HG03103 (cell line): ENCODE measurements around the gene CELF4.
"Not testable (repeated sequence)": the region's sequence is repeated elsewhere in the genome, so short reads cannot be mapped to it uniquely, and the experiment has no call there.

ENCODE experiments used
- ATAC-seq: cut with Tn5 transposase; IDR thresholded peaks from one replicate; pipeline ENCODE4 v1.9.1; 2021; ENCODE audit warnings: low read depth; ENCODE audit not compliant: unreplicated experiment

CELF4 gene

GRCh38 chr18:37476611-37477295 lies 88.8 kb downstream of the CELF4 start:
- ATAC-seq = no peak

- ATAC-seq = no peak
Observed at GRCh38 chr18:37476182-37476581, 89.4 kb downstream of the CELF4 start.

GRCh38 chr18:37473195-37473840 lies 92.3 kb downstream of the CELF4 start:
- no peak for ATAC-seq

- ATAC-seq = no peak
Observed at GRCh38 chr18:37471637-37472036, 94.0 kb downstream of the CELF4 start.

GRCh38 chr18:37470986-37471385 lies 94.6 kb downstream of the CELF4 start:
- no peak for ATAC-seq

GRCh38 chr18:37467002-37467662 lies 98.5 kb downstream of the CELF4 start:
- no peak for ATAC-seq

- ATAC-seq = no peak
Observed at GRCh38 chr18:37465958-37466357, 99.6 kb downstream of the CELF4 start.

- ATAC-seq = no peak
Observed at GRCh38 chr18:37464257-37464656, 101.3 kb downstream of the CELF4 start.

GRCh38 chr18:37461329-37461728 lies 104.3 kb downstream of the CELF4 start:
- ATAC-seq = not testable (repeated sequence)

- no peak for ATAC-seq
Observed at GRCh38 chr18:37460604-37461003, 105.0 kb downstream of the CELF4 start.

GRCh38 chr18:37458697-37459096 lies 106.9 kb downstream of the CELF4 start:
- no peak for ATAC-seq

GRCh38 chr18:37457753-37458152 lies 107.8 kb downstream of the CELF4 start:
- ATAC-seq = no peak

GRCh38 chr18:37457341-37457740 lies 108.3 kb downstream of the CELF4 start:
- ATAC-seq = no peak

GRCh38 chr18:37456873-37457272 lies 108.7 kb downstream of the CELF4 start:
- ATAC-seq = no peak

- no peak for ATAC-seq
Observed at GRCh38 chr18:37456395-37456794, 109.2 kb downstream of the CELF4 start.

- ATAC-seq = no peak
Observed at GRCh38 chr18:37453752-37454151, 111.8 kb downstream of the CELF4 start.

- ATAC-seq = no peak
Observed at GRCh38 chr18:37452682-37453385, 112.8 kb downstream of the CELF4 start.

- ATAC-seq = no peak
Observed at GRCh38 chr18:37452015-37452414, 113.6 kb downstream of the CELF4 start.

GRCh38 chr18:37451239-37451825 lies 114.3 kb downstream of the CELF4 start:
- ATAC-seq = no peak

- ATAC-seq = no peak
Observed at GRCh38 chr18:37450434-37451132, 115.0 kb downstream of the CELF4 start.
